ENCODE results near the gene VKORC1.

- TF ChIP-seq POLR2A (IDR thresholded peaks at IDR 0.05) (no peak), CTCF (IDR thresholded peaks at IDR 0.05) (no peak)
These were observed 40.3 kb upstream of the VKORC1 start for GRCh38 chr16:31134625-31135534.

Data from lower leg skin (tissue), 3 donors.